HEK293 (cell line): Measurements from ENCODE around the gene CT45A3.

Source experiments
- KLF16 ChIP-seq: fragments of 450-650 bp; formaldehyde crosslinking; IDR thresholded peaks from 2 replicates; pipeline ENCODE4 v1.5.1; 2017; ENCODE audit warnings: missing biosample characterization, missing genetic modification characterization
- YY2 ChIP-seq: fragments of 450-650 bp; formaldehyde crosslinking; IDR thresholded peaks from 2 replicates; pipeline ENCODE4 v1.5.1; 2016; ENCODE audit warnings: missing biosample characterization, missing genetic modification characterization
- ZNF10 ChIP-seq: fragments of 450-650 bp; formaldehyde crosslinking; IDR thresholded peaks from 2 replicates; pipeline ENCODE4 v1.5.1; 2017; ENCODE audit warnings: missing biosample characterization, missing genetic modification characterization
- ZNF274 ChIP-seq, 2 experiments: fragments of 200-500 bp in 1 of 2; fragments of 450-650 bp in 1 of 2; sonication (Bioruptor generic) in 1 of 2; formaldehyde crosslinking in 1 of 2; IDR thresholded peaks; 2 replicates each; pipeline versions ENCODE4 v1.5.1 to v1.6.1; 2014 to 2016; ENCODE audit warnings: borderline replicate concordance in 1 of 2, inconsistent platforms in 1 of 2, low read length in 1 of 2, missing biosample characterization in 1 of 2, missing genetic modification characterization in 1 of 2
- ZNF350 ChIP-seq: fragments of 450-650 bp; formaldehyde crosslinking; IDR thresholded peaks from 2 replicates; pipeline ENCODE4 v1.5.0; 2017; ENCODE audit warnings: missing biosample characterization, mild to moderate bottlenecking, missing genetic modification characterization
- ZNF501 ChIP-seq: fragments of 450-650 bp; formaldehyde crosslinking; IDR thresholded peaks from 2 replicates; pipeline ENCODE4 v1.5.1; 2016; ENCODE audit warnings: missing biosample characterization, missing genetic modification characterization
- ZNF548 ChIP-seq: fragments of 450-650 bp; formaldehyde crosslinking; IDR thresholded peaks from 2 replicates; pipeline ENCODE4 v1.5.1; 2016; ENCODE audit warnings: missing biosample characterization, missing genetic modification characterization
- ZNF629 ChIP-seq: fragments of 450-650 bp; formaldehyde crosslinking; IDR thresholded peaks from 2 replicates; pipeline ENCODE4 v1.5.1; 2017; ENCODE audit warnings: missing biosample characterization, missing genetic modification characterization
- ZNF707 ChIP-seq: fragments of 450-650 bp; formaldehyde crosslinking; IDR thresholded peaks from 2 replicates; pipeline ENCODE4 v1.5.1; 2016; ENCODE audit warnings: missing biosample characterization, missing genetic modification characterization
- ZNF785 ChIP-seq: fragments of 450-650 bp; formaldehyde crosslinking; IDR thresholded peaks from 2 replicates; pipeline ENCODE4 v1.5.1; 2016; ENCODE audit warnings: missing biosample characterization, missing genetic modification characterization
- ZNF792 ChIP-seq: fragments of 450-650 bp; formaldehyde crosslinking; IDR thresholded peaks from 2 replicates; pipeline ENCODE4 v1.5.1; 2016; ENCODE audit warnings: missing biosample characterization, missing genetic modification characterization
- TF ChIP-seq, protein P1 (sequence below): fragments of 450-650 bp; formaldehyde crosslinking; IDR thresholded peaks from 2 replicates; pipeline ENCODE4 v1.5.1; 2016; ENCODE audit warnings: missing biosample characterization, missing genetic modification characterization
- TF ChIP-seq, protein P2 (sequence below): fragments of 450-650 bp; formaldehyde crosslinking; IDR thresholded peaks from 2 replicates; pipeline ENCODE4 v1.5.1; 2016; ENCODE audit warnings: missing biosample characterization, missing genetic modification characterization
- TF ChIP-seq, protein P3 (sequence below): fragments of 450-650 bp; formaldehyde crosslinking; IDR thresholded peaks from 2 replicates; pipeline ENCODE4 v1.5.1; 2017; ENCODE audit warnings: missing biosample characterization, missing genetic modification characterization

DNA sequence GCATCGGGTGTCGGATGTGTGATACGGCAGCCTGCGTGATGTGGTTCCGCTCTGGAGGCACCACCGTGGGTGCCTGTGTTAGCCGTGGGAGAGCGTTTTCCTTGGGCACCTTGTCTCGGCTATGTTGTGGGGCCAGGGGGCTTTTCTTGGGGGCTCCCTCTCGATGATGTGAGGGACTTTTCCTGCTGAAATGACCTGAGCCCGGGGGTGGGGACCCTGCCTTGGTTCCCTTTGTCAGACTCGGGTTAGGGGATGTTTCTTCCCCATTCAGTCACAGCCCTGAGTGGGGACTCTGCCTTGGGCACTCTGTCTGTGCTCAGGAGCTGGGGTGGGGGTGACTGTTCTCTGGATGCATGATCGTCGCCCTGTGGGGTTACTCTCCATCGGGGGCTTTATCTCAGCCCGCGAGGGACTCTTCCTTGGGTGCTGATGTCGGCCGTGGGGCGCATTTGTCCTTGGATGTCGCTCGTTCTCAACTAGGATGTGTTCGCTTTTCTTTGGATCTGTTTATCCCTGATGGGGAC, 26.7 kb downstream of the CT45A3 start:
- TF ChIP-seq, protein P1, sequence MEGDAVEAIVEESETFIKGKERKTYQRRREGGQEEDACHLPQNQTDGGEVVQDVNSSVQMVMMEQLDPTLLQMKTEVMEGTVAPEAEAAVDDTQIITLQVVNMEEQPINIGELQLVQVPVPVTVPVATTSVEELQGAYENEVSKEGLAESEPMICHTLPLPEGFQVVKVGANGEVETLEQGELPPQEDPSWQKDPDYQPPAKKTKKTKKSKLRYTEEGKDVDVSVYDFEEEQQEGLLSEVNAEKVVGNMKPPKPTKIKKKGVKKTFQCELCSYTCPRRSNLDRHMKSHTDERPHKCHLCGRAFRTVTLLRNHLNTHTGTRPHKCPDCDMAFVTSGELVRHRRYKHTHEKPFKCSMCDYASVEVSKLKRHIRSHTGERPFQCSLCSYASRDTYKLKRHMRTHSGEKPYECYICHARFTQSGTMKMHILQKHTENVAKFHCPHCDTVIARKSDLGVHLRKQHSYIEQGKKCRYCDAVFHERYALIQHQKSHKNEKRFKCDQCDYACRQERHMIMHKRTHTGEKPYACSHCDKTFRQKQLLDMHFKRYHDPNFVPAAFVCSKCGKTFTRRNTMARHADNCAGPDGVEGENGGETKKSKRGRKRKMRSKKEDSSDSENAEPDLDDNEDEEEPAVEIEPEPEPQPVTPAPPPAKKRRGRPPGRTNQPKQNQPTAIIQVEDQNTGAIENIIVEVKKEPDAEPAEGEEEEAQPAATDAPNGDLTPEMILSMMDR (tag by site-specific recombination), result no peak
- TF ChIP-seq ZNF10 (tag by site-specific recombination), result no peak
- no peak for TF ChIP-seq ZNF548 (tag by site-specific recombination)
- TF ChIP-seq ZNF274 (IDR thresholded peaks at IDR 0.05; ENCODE audit: low read length), result no peak
- TF ChIP-seq ZNF274 (tag by site-specific recombination; IDR thresholded peaks at IDR 0.05; ENCODE audit: borderline replicate concordance), result no peak
- TF ChIP-seq ZNF707, result no peak
- no peak for TF ChIP-seq ZNF501 (tag by site-specific recombination)
- TF ChIP-seq KLF16 (tag by site-specific recombination), result no peak
- TF ChIP-seq ZNF350 (tag by site-specific recombination), result no peak
- no peak for TF ChIP-seq ZNF785
- TF ChIP-seq, protein P2, sequence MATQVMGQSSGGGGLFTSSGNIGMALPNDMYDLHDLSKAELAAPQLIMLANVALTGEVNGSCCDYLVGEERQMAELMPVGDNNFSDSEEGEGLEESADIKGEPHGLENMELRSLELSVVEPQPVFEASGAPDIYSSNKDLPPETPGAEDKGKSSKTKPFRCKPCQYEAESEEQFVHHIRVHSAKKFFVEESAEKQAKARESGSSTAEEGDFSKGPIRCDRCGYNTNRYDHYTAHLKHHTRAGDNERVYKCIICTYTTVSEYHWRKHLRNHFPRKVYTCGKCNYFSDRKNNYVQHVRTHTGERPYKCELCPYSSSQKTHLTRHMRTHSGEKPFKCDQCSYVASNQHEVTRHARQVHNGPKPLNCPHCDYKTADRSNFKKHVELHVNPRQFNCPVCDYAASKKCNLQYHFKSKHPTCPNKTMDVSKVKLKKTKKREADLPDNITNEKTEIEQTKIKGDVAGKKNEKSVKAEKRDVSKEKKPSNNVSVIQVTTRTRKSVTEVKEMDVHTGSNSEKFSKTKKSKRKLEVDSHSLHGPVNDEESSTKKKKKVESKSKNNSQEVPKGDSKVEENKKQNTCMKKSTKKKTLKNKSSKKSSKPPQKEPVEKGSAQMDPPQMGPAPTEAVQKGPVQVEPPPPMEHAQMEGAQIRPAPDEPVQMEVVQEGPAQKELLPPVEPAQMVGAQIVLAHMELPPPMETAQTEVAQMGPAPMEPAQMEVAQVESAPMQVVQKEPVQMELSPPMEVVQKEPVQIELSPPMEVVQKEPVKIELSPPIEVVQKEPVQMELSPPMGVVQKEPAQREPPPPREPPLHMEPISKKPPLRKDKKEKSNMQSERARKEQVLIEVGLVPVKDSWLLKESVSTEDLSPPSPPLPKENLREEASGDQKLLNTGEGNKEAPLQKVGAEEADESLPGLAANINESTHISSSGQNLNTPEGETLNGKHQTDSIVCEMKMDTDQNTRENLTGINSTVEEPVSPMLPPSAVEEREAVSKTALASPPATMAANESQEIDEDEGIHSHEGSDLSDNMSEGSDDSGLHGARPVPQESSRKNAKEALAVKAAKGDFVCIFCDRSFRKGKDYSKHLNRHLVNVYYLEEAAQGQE (tag by site-specific recombination), result no peak
- TF ChIP-seq, protein P3, sequence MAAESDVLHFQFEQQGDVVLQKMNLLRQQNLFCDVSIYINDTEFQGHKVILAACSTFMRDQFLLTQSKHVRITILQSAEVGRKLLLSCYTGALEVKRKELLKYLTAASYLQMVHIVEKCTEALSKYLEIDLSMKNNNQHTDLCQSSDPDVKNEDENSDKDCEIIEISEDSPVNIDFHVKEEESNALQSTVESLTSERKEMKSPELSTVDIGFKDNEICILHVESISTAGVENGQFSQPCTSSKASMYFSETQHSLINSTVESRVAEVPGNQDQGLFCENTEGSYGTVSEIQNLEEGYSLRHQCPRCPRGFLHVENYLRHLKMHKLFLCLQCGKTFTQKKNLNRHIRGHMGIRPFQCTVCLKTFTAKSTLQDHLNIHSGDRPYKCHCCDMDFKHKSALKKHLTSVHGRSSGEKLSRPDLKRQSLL, result no peak
- TF ChIP-seq YY2 (tag by site-specific recombination), result no peak
- no peak for TF ChIP-seq ZNF792 (tag by site-specific recombination)
- TF ChIP-seq ZNF629 (tag by site-specific recombination), result no peak
